Natural killer cell (primary cell): ENCODE results near the gene TTC27. TPM values are rescaled to one million over a fixed set of nuclear protein-coding genes. Genes with fewer than 3 reads are reported as not detected.

Experiments
- ATAC-seq, 3 donors: fragments of 150-1000 bp in 2 of 3; fragments of 200-7000 bp in 1 of 3; cut with Tn5 transposase; 1 replicate in 1 of 3; 2 replicates in 2 of 3; pipeline ENCODE4 v1.10.0; 2021; ENCODE audit warnings: mild to moderate bottlenecking in 2 of 3, moderate library complexity in 2 of 3
- DNase-seq, 2 donors: peaks; one replicate each; pipeline versions ENCODE4 v3.0.0 to v3.0.0-alpha.2; 2013 to 2021; ENCODE audit warnings: mixed read lengths in 1 of 2
- H3K27ac ChIP-seq: one replicate; pipeline ENCODE4 v1.5.1; 2013; ENCODE audit warnings: mild to moderate bottlenecking, low read length
- H3K27me3 ChIP-seq: one replicate; pipeline ENCODE4 v1.6.1; 2013; ENCODE audit warnings: low read length; ENCODE audit not compliant: control insufficient read depth, insufficient read depth
- H3K36me3 ChIP-seq: one replicate; pipeline ENCODE4 v1.6.1; 2013; ENCODE audit warnings: low read length; ENCODE audit not compliant: control insufficient read depth, insufficient read depth
- H3K4me1 ChIP-seq: one replicate; pipeline ENCODE4 v1.6.1; 2013; ENCODE audit warnings: low read length; ENCODE audit not compliant: control insufficient read depth, insufficient read depth
- H3K4me3 ChIP-seq: one replicate; pipeline ENCODE4 v1.5.1; 2013; ENCODE audit warnings: low read length
- H3K9me3 ChIP-seq: one replicate; pipeline ENCODE4 v1.6.1; 2013; ENCODE audit warnings: low read length; ENCODE audit not compliant: control insufficient read depth, insufficient read depth
- H3K27ac Mint-ChIP-seq, 2 donors: one replicate each; pipeline ENCODE4 v1.8.0; 2022; ENCODE audit warnings: mild to moderate bottlenecking in 2 of 2, mixed read lengths in 2 of 2, moderate library complexity in 1 of 2
- H3K27me3 Mint-ChIP-seq, 2 donors: one replicate each; pipeline ENCODE4 v1.8.0; 2022; ENCODE audit warnings: low read depth in 2 of 2, mixed read lengths in 2 of 2
- H3K36me3 Mint-ChIP-seq: one replicate; pipeline ENCODE4 v1.8.0; 2022; ENCODE audit warnings: mixed read lengths
- H3K4me1 Mint-ChIP-seq, 2 donors: one replicate each; pipeline ENCODE4 v1.8.0; 2022; ENCODE audit warnings: mixed read lengths in 2 of 2
- H3K4me3 Mint-ChIP-seq: one replicate; pipeline ENCODE4 v1.8.0; 2022; ENCODE audit warnings: mild to moderate bottlenecking, moderate library complexity, mixed read lengths
- H3K9me3 Mint-ChIP-seq, 2 donors: one replicate each; pipeline ENCODE4 v1.8.0; 2022; ENCODE audit warnings: mixed read lengths in 2 of 2
- CTCF ChIP-seq: fragments of 200-600 bp; IDR thresholded peaks from one replicate; pipeline ENCODE4 v1.8.0; 2022; ENCODE audit warnings: antibody characterized with exemption
- WGBS: methylation state at CpG from one replicate; pipeline ENCODE4 v1.1.7; 2013; ENCODE audit warnings: missing lambda C conversion rate; ENCODE audit not compliant: insufficient coverage; 5-methylcytosine and 5-hydroxymethylcytosine counted together
- intact Hi-C: fragments of 100-400 bp; cut with micrococcal nuclease; formaldehyde crosslinking; loops from one replicate; pipeline ENCODE4 v1.14.2; 2022
- total RNA-seq, 4 donors: library from RNA; stranded (reverse); fragments of 120-200 nt in 1 of 4; gene quantifications; one replicate each; pipeline versions ENCODE4 v1.2.3 to v1.2.4, GENCODE V29; 2013 to 2022

TTC27 gene
- total RNA-seq, 3 donors from 2014 or later (not counting 1 experiment from before 2014, with no cell fraction given), result 13.7 to 14.6 (median 14.1) TPM

- H3K36me3 ChIP-seq, result peaks cover 3% of the 10 kb centered on the region
- intact Hi-C loops, result no loop called here
- DNase-seq, result no peak
- H3K4me3 ChIP-seq, result no peak overlapping the region
- TF ChIP-seq CTCF, result no peak
- Mint-ChIP-seq H3K36me3 (peaks cover 7% of the 10 kb centered on the region), H3K27ac (no peak overlapping the region), H3K27me3 (no peaks in the 10 kb centered on the region), H3K9me3 (no peaks in the 10 kb centered on the region), H3K4me1 (no peaks in the 10 kb centered on the region), H3K4me3 (no peak overlapping the region)
- H3K4me1 ChIP-seq, result no peaks in the 10 kb centered on the region
- WGBS, result no CpG with 5 or more reads among the region's 2 CpGs
- no peak overlapping the region for H3K27ac ChIP-seq
- H3K27me3 ChIP-seq, result no peaks in the 10 kb centered on the region
- no peak for ATAC-seq
- no peaks in the 10 kb centered on the region for H3K9me3 ChIP-seq
These were observed 176.4 kb downstream of the TTC27 start for GRCh38 chr2:32804205-32804604.

GRCh38 chr2:32805104-32806095, 177.6 kb downstream of the TTC27 start:
- Mint-ChIP-seq H3K27ac (no peak overlapping the region), H3K27me3 (no peaks in the 10 kb centered on the region), H3K4me1 (no peaks in the 10 kb centered on the region), H3K9me3 (no peaks in the 10 kb centered on the region), H3K36me3 (peaks cover 7% of the 10 kb centered on the region), H3K4me3 (no peak overlapping the region)
- ATAC-seq (no peak), DNase-seq (no peak)
- H3K27ac ChIP-seq, result no peak overlapping the region
- no peaks in the 10 kb centered on the region for H3K9me3 ChIP-seq
- intact Hi-C loops, result no loop called here
- WGBS, result 98% methylated on average over 4 of the region's 4 CpGs
- no peak overlapping the region for H3K4me3 ChIP-seq
- TF ChIP-seq CTCF, result no peak
- peaks cover 3% of the 10 kb centered on the region for H3K36me3 ChIP-seq
- no peaks in the 10 kb centered on the region for H3K4me1 ChIP-seq
- H3K27me3 ChIP-seq, result no peaks in the 10 kb centered on the region

GRCh38 chr2:32806857-32807256, 179.0 kb downstream of the TTC27 start:
- Mint-ChIP-seq H3K4me3 (no peak overlapping the region), H3K9me3 (no peaks in the 10 kb centered on the region), H3K27ac (no peak overlapping the region), H3K27me3 (no peaks in the 10 kb centered on the region), H3K36me3 (peaks cover 7% of the 10 kb centered on the region), H3K4me1 (no peaks in the 10 kb centered on the region)
- 83% methylated on average over 1 of the region's 1 CpG for WGBS
- Histone ChIP-seq H3K27ac (no peak overlapping the region), H3K9me3 (no peaks in the 10 kb centered on the region), H3K4me1 (no peaks in the 10 kb centered on the region), H3K36me3 (peaks cover 5% of the 10 kb centered on the region), H3K27me3 (no peaks in the 10 kb centered on the region), H3K4me3 (no peak overlapping the region)
- intact Hi-C loops, result no loop called here
- DNase-seq, result no peak
- no peak for ATAC-seq
- no peak for TF ChIP-seq CTCF
